ENCODE measurements around the gene C20orf141.
"Not testable (repeated sequence)": the region's sequence is repeated elsewhere in the genome, so short reads cannot be mapped to it uniquely, and the experiment has no call there.

The C20orf141 gene

DNA sequence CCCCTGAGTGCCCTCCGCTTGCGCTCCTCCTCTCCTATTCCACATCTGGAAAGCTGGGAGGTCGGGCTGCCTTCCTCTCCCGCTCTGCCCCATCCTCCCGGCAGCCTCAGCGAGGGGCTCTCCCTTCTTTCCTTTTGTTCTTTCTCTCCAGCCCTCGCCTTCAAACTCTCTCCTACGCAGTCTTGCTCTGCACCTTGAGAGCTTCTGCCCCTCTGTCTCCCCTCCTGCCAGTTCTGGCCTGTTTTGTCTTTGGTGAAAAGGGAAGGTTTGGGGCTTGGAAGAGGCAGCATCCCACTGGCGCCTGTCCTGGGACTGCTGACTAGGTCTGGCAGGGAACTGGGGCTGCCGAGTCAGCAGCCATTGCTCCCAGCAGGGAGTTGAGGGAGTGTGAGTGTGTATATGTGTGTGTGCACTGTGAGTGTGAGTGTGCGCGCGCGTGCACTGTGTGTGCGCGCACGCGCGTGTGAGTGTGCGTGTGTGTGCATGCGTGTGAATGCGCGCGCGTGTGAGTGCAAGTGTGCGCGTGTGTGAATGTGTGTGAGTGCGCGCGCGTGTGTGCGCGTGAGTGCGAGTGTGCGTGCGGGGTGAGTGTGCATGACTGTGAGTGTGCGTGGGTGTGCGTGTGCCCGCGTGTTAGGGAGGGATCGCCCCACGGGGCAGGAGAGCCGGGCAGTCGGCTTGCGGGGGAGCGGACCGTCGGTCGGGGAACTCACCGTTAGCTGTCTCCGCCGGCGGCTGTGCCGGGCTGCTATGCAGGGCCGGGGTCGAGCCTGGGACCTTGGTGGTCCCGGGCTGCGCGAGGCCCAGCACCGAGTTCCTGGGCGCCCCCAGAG lies 14.9 kb upstream of the C20orf141 start:
- DNase-seq, result no peak

DNA sequence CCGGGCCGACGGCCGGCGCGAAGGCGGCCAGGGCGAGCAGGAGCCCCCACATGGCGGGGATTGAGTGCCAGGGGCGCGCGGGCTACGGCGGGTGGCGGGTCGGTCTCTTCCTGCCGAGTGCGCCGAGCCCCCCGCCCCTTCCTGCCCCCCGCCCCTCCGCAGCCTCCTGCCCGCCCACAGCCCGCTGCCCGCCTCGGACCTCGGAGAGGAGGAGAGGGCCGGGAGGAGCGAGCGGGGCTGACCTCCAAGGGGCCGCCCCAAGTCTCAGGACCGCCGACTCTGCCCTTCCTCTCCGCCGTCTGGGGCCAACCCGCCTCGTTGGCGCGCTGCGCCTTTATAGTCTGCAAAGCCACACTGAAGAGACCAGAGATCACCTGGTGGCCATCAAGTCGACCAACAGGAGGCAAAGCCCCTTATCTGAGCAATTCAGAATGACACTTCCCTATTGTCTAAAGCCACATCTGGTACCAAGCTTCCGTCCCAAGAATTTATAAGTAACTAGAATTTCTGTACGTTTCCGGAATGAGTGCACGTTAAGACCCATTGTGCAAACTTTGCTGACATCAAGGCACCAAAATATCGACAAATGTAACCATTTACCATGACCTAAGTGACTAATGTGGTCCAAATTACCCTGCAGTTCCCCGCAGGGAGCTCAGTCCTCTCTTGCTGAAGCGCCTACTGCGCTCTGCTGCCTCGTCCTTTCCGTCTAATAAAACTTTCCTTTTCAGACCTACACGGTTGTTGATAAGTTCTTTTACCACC lies 14.1 kb upstream of the C20orf141 start, which contains the start of gene CPXM1:
Gene CPXM1 (minus strand): TSS at position 107 of the 765 bp plus-strand sequence. CDS start 55 bp downstream, at position 52.
- DNase-seq, result no peak

DNA sequence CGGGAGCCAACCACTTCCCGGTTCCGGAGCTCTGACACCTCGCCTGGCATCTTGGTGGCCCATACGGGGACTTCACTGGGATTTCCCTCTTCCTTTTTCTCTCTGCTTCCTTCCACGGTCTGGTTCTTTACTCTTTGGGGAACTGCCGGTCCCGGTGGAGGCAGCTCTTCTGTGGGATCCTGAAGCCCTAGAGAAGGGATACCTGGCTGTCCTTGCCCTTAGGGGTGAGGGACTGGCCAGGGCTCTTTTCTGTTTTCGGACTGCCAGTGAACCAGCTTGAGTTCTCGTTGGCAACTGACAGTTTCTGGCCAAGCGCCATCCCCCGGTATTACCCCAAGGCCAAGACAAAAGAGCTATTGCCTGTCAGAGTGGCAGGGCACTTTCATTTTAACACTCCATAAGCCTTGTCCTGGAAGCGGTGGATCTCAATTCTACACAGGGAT lies 13.5 kb upstream of the C20orf141 start:
- DNase-seq, result no peak

DNA sequence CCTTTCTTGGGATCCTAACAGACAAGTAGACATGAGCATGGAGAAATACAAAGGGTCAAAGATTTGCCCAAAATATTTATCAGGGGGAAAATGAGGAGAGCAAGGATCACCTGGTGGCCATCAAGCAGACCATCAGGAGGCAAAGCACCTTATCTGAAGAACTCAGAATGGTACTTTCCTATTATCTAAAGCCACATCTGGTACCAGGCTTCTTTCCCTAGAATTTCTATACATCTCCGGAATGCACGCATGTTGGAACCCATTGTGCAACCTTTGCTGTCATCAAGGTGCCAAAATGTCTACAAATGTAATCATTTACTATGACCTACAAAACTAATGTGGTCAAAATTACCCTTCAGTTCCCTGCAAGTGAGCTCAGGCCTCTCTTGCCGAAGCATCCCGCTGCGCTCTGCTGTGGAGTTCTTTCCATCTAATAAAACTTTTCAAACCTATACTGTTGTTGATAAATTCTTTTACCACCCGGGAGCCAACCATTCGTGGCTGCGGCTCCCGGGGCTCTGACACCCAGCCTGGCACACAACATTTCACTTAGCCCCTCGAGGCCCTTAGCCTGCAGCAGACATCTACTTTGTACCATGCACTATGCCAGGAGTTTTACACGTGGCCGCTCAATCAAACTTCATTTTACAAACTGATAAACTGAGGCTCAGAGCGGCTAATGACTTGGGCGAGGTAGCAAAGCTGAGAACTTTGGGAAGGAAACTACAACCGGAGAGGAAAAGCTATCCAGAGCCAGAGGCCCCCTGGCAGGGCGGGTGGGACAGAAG lies 10.6 kb upstream of the C20orf141 start:
- DNase-seq, result no peak

DNA sequence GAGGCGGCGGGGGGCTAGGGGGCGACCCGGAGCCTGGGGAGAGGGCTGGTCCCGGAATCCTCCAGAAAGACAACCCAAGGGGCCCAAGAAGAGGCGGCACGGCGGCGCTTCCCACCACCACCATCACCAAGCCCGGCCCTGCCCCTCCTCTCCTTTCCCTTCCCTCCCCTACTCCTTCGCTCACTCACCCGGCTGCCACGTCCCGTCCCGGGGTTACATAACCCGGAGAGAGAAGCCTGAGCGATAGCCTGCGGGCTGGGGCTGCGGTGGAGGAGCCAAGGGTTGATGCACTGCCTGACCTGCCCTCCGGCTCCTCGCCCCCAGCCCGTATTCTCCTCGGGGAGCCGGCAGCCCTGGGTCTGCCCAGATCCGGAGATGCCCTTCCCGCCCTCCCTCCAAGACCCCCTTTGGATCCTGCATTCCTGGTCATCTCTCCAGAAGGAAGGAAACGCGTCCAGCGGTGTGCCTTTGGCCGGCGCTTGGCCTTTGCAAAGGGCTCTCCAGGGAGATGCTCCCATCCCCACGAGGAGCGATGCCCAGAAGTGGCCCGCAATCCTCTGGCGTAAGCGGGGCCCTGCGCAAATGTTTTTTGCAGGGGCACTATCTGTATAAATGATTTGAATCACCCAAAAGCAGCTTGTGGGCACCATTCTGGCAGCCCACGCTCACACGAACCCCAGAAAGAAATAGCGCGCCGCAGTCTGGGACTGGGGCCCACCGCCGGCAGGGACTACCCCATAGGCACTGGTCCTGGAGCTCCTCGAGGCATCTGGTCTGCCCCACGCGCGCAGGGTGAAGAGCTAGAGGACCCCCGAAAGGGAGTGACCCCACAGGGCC lies 9.7 kb upstream of the C20orf141 start:
- no peak for DNase-seq

DNA sequence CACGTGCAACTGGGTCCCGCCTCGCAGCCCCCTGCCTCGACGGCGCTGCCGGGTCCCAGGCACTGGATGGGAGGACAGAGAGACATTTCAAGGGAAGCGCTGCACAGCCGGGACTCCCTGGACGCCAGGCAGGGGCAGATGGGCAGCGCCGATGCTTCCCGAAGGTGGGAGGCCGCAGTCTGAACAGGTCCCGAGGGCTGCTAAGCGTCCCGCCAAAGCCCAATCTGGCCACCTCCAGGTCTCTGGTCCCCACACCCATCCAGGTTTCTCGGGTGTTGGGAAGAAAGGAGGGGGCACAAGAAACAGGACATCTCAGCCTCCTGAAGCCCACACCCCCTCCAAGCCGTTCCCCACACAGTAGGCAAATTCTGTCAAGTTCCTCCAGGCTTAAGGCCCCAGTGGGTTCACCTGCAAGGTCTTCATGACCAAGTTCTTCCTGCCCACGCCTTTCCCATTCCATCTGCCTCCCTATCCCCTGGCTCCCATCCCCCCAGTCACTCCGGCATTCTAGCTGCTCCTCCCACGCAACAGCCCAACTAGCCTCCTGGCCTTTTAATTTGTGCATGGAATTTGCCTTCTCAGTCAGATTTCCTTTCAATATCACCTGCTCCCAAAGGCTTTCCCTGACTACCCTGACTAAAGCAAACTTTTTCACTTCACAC lies 9.0 kb upstream of the C20orf141 start:
- no peak for DNase-seq

DNA sequence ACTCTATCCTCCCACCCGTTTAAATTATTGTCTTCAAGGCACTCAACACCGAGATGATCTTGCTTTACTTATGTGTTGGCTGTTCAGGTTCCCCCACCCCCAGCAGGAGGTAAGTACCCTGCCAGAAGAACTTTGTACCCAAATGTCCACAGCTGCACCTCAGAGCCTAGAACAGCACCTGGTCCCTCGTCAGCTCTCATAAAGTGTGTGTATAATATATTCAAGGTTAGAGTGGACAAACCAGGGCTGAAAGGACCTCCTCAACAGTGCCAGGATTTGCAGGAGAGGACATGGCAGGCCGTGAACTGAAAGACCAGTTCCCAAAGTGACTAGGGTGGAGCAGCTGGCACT lies 8.5 kb upstream of the C20orf141 start:
- DNase-seq, result no peak

DNA sequence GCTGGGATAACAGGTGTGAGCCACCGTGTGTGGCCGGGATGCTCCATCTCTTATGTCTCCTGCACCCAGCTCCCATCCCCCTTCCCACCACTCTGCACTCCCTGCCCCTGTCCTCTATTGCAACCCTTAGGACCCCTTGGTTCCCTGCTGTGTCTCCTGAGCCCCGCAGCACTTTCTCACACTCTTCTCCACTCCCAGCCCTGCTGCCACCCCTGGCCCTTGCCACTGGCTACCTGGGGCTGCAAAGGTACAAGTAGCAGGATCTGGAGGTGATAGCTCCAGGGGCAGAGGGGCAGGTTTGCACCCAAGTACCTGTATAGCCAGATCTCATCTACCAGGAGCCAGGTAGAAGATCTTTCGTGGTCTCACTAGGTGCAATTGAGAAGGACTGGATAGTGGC lies 7.8 kb upstream of the C20orf141 start:
- DNase-seq, result no peak

DNA sequence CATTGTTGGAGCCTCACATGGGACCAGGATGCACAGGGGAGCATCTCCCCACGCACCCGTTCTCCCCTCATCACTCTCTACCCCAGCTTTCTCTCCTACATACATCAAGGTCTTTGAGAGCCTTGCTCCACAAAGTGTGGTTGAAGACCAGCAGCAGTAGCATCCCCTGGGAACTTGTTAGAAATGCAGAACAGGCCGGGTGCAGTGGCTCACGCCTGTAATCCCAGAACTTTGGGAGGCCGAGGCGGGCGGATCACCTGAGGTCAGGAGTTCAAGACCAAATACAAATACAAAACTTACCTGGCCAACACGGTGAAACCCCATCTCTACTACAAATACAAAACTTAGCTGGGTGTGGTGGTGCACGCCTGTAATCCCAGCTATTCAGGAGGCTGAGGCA lies 6.9 kb upstream of the C20orf141 start:
- not testable (repeated sequence) for DNase-seq

DNA sequence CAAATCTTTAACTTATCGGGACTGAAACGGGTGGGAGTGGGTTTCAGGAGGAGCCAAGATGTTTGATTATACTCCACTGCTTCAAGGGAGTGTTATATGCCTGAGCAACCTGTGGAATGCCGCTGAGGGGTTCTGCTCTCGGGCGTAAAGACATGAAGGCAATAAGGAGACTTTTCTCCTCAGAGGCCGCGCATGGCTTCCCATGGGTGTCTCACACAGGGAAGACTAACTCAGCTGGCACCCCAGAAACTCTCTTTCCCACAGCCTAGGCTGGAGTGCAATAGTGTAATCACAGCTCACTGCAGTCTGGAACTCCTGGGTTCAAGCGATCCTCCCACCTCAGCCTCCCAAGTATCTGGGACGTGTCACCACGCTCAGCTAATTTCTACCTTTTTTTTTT lies 5.1 kb upstream of the C20orf141 start:
- no peak for DNase-seq

DNA sequence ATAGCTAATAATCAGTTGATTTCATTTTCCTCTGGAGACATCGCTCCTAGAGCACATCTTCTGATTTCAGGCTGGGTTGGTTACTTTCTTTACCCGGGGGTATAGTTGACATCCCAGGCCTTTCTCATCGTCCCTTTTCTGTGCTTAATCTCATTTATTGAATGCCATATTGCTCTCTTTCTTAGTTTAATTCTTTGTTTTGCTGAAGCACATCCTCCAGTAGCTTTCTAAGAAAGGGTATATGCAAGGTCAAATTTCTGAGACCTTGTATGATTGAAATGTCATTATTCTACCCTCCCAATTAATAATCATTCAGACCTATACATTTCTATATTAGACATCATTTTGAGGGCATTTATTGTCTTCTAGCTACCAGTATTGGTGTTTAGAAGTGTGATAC lies 2.6 kb upstream of the C20orf141 start:
- no peak for DNase-seq

DNA sequence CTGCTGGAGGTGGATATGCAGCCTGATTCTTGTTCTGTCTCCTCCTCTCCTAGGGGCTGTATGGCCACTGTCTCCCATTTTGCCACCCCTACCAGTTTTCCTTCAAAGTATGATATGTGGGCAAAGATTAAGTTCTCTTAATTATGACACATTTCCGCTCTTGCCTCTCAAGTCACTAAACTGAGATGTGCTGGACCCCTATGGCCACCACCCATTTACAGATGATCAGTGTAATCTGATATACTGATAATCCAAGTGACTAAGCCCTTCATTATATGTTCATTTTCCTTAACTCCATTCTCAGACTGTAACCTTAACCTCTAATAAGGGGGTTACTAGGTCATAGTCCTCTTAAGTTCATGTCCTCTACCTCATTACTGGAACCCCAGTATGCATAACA lies 711 bp upstream of the C20orf141 start:
- DNase-seq, result no peak

DNA sequence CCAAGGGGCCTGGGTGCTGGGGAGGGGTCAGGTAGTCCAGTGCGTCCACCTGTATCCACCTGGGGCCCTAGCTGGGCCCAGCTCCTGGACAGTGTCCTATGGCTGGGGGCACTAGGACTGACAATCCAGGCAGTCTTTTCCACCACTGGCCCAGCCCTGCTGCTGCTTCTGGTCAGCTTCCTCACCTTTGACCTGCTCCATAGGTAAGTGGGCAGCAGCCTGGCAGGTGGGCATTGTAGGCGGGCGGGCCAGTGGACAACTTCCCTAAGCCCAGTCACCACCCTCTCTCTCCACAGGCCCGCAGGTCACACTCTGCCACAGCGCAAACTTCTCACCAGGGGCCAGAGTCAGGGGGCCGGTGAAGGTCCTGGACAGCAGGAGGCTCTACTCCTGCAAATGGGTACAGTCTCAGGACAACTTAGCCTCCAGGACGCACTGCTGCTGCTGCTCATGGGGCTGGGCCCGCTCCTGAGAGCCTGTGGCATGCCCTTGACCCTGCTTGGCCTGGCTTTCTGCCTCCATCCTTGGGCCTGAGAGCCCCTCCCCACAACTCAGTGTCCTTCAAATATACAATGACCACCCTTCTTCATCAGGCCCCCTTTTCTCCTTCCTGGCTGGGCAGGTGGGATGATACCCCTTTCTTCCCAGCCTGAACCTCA lies 584 bp downstream of the C20orf141 start:
- DNase-seq, result no peak

DNA sequence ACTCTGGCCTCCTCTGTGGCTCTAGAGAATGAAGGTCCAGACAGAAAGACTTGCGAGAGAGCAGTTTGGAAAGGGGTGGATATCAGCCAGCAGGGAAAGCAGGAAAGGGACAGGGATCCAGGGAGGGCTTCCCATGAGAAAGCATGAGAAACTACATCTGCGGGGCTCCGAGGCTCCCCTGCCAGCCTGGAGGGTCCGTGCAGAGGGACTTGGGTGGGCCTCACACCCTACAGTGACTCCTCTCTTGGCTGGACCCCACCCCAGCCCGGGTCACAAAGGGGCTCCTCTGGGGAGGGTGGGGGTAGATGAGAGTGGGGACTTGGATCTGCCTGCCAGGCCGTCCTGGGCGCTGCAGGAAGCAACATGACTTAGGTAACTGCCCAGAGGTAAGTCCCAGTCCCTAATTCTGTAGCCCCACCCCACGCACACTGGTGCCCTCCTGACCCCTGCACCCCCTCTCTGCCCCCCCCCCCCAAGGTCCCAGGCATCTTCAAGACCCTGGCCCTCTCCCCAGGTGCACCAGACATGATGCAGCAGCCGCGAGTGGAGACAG lies 1.3 kb downstream of the C20orf141 start, which contains the start of gene TMEM239:
Gene TMEM239 (plus strand): TSS at position 335 of the 553 bp plus-strand sequence. CDS start 191 bp downstream, at position 526.
- no peak for DNase-seq

DNA sequence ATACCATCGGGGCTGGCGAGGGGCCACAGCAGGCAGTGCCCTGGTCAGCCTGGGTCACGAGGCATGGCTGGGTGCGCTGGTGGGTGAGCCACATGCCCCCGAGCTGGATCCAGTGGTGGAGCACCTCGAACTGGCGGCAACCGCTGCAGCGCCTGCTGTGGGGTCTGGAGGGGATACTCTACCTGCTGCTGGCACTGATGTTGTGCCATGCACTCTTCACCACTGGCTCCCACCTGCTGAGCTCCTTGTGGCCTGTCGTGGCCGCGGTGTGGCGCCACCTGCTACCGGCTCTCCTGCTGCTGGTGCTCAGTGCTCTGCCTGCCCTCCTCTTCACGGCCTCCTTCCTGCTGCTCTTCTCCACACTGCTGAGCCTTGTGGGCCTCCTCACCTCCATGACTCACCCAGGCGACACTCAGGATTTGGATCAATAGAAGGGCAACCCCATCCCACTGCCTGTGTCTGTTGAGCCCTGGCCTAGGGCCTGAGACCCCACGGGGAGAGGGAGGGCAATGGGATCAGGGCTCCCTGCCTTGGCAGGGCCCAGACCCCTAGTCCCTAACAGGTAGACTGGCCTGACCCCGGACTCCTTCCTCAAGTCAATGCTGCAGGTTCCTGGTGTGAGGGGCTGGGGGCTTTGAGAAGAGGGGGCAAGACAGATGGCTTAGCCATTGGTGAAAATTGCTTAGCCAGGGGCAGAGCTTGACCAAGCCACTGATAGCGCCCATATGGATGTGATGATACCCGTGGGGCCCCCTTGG lies 2.0 kb downstream of the C20orf141 start:
- no peak for DNase-seq

DNA sequence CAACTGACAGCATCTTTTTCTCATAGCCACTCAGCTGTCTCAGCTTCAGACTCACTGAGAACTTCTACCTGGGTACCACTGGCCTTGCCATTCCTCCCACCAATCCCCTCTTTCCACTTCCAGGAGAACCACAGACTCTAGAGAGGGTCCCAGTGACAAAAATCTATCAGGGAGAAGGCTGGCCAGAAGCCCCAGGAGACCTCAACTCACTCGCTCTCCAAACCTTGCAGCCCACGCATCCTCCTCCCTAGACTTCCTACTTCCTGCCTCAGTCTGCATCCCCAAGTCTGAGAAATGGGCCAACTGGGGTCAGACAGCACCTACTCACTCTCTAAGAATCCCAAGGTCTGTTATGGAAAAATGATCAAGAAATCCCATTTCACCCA lies 2.5 kb downstream of the C20orf141 start:
- DNase-seq, result no peak

DNA sequence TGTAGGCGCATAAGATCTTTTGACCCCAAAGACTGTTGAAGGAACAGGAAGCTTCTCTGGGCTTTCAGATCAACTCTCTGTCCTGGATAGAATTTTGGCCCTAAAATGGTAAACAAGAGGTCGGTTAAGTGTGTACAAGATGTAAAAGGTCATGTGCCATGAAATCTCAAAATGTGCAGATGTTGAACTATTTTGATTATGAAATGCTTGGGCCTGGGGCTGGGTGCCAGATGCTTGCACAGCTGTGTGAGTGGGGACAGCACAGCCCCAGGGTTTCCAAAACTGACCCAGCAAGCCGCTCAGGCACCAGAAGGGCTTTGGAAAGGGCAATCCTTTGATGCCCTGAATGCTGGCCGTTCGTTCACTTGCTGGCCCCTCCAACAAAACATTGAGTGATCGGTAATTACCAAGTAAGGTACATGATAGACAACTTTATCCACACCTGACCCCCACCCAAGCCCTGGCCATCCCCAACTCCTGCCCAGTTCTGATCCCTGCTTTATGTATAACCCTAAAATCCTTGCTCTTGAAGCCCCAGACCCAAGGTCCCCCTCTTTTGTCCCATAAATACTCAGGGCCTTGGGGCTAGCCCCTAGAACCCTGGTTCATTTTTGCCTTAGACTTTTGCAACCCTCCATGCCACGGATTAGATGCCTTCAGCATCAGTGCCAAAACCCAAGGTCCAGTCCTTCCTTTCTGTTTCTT lies 3.3 kb downstream of the C20orf141 start:
- DNase-seq, result no peak

DNA sequence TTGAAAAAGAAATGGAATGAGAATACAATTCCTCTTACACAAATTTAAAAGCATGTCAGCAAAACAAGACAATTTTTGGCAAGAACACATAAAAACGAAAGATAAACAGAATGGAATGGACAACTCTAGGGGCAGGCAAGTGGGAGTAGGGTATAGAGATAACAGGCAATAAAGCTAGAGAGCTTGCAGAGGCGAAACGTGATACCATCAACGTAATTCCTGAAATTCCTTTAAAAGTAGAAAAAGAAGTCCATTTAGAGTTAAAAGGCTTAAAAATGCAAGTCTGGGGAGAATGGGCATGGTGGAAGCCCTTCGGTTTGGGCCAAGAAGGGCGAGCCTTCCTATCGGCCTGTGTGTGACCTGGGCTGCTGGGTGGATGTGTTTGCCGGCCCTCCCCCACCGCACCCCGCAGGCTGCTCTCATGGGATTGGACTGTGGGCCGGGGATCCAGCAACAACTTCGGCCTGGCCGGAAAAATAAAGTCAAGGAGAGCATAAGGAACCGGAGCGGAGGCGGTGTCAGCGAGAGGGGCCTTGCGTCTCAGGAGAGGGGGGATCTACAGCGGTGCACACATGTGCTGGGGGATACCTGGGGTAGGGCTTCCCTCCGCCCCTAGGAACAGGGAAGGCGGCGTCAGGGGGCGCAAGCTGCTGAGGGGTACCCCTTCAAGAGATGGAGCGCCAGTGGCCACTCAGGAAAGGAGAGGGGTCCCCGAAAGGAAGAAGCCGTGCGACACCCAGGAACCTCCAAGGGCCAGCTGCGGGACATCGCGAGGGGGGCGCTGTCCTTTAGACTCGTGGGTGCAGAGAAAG lies 5.5 kb downstream of the C20orf141 start:
- DNase-seq, result no peak
